HG03280 (cell line): ENCODE results near the gene DCANP1.

Experiments used
- ATAC-seq: cut with Tn5 transposase; IDR thresholded peaks from one replicate; pipeline ENCODE4 v1.9.1; 2021; ENCODE audit warnings: mild to moderate bottlenecking, moderate library complexity; ENCODE audit not compliant: unreplicated experiment

Gene DCANP1

GRCh38 chr5:135457424-135458071, 10.4 kb upstream of the DCANP1 start:
- peak; percentile 57 for ATAC-seq

DNA sequence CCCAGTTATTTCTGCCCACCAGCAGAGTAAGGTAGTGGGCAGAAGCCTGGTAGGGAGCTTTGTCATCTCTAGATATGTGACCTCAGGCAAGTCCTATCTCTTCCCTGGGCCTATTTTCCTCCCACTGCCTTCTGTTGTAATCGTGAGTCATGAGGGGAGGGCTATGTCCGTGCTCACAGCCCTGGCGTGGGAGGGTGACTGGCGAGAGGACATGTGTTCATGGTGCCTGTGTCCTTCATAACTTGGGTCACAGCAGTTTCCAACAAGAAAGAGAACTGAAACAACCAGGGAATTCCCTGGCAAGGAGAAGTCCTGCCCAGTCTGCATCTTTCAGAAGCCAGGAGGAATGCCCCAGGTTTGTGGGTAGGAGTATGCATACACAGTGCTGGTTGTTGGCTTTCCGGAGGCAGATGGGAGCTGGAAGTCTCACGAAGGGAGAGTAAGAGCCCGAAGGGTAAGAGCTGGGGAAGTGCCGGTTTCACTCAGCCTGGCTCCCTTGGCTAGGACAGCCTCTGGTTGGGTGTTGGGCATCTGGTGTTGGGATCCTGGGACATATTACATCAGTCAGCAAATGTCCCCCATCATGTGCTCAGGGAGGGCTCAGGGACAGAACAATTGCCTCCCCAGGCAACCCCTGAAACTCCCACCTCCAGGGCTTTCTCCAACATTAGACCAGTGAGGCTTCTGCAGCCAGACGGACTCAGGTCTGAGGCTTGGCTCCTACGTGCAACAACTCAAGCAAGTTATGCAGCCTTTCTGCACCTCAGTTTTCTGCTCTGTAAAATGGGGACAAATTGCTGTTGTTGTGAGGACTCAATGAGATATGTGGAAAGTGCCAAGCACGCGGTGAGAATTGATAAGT, 9.3 kb upstream of the DCANP1 start:
- ATAC-seq, result peak; percentile 56

GRCh38 chr5:135455876-135456237, 8.7 kb upstream of the DCANP1 start:
- ATAC-seq, result no peak

- no peak for ATAC-seq
Measured at GRCh38 chr5:135454946-135455345, 7.8 kb upstream of the DCANP1 start.

DNA sequence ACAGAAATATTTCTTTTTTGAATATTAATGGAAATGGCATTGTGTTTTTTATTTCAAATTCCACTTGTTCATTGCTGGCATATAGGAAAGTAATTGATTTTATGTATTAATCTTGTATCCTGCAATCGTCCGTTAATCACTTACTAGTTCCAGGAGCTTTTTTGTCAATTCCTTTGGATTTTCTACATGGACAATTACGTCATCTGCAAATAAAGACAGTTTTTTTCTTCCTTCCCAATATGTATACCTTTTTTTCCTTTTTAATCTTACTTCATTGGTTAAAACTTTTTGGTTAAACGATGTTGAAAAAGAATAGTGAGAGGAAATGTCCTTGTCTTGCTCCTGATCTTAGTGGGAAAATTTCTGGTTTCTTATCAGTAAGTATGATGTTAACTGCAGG, 6.5 kb upstream of the DCANP1 start:
- no peak for ATAC-seq

DNA sequence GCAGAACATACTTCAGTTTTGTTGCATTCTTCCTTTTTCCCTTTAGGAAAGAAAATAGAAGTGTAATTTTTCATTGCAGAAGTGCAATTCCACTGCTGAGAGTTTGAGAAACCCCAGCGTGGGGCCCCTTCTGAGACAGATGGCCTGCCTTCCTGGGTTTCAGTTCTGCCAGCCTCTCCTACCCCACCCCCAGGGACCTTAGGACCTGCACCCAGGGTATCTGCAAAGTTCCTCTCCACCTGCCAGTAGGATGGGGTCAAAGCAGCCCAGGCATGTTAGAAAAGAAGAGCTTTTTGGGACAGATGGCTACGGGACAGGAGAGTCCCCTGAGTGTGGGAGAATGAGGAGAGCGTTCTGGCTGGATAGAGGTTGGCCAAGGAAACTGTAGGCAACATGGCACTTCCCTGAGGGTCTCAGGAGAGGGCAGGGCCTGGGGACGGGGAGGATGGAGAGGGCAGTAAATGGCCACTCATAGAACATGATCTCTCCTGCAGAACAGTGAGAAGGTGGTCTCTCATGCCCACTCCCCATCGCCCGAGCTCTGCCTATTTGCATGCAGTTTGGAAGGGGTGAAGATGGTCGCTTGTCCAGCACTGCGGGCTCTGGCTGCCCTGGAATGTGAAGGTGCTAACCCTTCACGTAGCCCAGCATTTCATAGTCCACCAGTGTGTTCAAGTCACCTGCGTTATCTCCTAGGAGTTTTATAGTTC, 5.3 kb upstream of the DCANP1 start, which contains the start of gene TIFAB:
Gene TIFAB, minus strand, starts transcription at position 31 of the 710 bp plus-strand sequence. CDS start 2,412 bp downstream, outside the sequence.
- ATAC-seq, result no peak

- ATAC-seq, result no peak
Measured at GRCh38 chr5:135451581-135452320, 4.6 kb upstream of the DCANP1 start.

GRCh38 chr5:135450952-135451351, 3.8 kb upstream of the DCANP1 start:
- ATAC-seq, result no peak

DNA sequence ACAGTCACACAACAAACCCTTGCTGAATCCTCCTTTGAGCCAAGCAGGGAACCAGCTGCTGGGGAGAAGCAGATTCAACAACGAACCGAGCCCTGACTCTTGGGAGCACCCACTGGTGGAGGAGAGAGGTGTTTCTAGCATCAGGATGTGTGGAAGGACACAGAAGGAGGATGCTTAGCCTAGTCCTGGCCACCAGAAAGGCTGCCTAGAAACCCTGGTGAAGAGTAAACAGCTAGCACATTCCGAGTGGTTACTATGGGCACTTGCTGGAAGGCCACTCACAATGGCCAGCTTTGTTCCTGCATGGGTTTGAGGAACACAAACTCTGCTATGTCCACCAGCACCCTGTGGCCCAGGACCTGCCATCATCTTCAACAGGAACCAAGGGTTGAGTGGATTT, 3.2 kb upstream of the DCANP1 start:
- ATAC-seq, result no peak

DNA sequence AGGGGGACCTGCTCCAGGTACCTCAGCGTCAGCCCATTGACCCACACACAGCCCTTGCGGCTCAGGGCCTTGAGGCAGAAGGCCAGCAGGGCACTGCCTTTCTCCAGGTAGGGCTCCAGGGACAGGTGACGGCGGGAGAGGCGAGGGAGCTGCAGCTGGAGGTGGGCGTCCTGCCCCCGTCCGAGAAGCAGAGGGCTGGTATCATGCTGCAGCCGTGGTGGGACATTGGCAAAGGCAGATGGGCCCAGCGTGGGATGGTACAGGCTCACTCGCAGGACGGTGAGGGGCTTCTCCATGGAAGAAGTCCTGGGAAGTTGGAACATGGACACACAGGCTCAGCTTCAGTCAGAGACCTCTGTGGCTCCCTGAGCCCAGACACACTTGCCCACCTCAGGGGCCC, 2.5 kb upstream of the DCANP1 start:
- ATAC-seq, result no peak

DNA sequence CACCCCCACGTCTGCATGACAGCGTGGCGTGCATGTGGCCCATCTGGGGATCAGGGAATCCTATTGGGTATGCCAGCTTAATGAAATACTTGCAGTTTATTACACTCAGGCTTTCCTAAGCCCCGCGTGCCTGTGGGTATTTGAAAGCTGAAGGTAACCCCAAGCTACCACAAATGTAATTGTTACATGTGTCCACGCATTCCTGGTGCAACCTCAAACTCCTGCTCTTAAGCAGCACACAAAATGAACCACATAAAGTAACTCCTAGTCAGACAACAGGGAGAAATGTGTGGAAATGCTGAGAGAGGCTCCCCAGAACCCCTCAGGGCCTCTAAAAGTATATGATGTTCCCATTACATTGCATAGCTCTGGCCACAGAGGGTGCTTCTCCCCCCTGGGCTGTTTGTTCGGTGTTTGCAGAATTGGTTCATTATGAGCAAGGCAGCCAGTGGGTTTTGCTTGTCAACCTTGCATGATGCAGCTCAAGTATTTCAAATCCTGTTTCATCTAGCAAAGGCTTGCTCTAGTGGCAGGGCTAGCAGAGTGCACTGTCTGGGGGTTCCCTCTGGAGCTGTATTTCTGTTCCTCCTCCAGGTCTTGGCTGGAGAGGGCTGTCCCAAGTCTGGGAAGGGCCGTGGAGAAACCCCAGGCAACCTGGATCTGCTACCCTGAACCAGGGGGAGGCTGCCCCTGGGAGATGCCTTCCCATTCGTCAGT, 1.8 kb upstream of the DCANP1 start:
- ATAC-seq, result no peak

GRCh38 chr5:135448071-135448739, 1.1 kb upstream of the DCANP1 start:
- no peak for ATAC-seq

- no peak for ATAC-seq
Measured at GRCh38 chr5:135446615-135447014, 533 bp downstream of the DCANP1 start.

DNA sequence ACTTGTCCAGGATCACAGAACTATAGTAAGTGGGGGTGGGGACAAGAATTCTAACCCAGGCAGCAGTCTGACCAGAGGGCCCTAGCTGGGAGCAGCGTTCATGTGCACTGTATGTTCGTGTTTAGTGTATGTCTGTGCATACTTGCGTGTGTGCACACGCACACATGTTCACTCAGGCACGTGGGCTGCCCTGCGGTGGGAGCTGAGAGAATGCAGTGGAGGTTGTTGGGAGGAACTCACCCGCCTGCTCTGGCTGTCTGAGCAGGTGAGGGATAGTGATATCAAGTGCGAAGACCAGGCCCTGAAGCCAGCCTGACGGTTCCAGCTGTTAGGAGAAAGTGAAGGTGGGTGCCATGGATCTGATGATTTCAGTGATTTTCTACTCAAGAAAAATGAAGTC, 942 bp downstream of the DCANP1 start:
- ATAC-seq, result no peak

DNA sequence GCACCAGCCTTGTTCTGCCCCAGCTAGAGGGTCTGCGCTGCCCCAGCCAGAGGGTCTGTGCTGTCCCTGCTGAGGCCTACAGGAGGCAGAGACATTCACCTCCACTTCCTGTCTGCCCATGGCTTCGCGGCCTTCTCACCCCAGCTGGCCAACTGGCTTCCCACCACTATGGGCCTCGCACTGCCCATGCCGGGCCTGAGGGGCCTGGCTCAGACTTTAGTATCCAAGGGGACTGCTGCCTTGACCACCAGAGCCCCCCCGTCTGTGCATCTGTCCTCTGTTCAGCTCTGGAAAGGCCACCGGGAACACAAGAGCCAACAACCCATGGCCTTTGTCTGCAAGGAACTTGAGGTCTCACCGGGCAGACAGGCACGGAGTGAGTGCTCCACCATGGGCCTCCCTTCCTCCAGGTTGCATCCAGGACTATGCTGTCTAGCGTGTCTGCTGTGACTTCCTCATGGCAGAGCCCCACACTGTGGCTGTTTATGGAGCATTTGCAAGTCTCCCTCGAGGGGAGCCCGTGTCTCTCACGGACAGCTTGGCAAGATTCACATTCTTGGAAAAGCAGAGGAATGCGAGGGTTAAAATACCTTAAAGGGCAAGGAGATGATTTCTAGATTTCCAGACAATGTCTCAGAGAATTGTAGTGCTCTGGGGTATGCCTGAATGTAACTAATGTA, 1.7 kb downstream of the DCANP1 start:
- ATAC-seq, result no peak

DNA sequence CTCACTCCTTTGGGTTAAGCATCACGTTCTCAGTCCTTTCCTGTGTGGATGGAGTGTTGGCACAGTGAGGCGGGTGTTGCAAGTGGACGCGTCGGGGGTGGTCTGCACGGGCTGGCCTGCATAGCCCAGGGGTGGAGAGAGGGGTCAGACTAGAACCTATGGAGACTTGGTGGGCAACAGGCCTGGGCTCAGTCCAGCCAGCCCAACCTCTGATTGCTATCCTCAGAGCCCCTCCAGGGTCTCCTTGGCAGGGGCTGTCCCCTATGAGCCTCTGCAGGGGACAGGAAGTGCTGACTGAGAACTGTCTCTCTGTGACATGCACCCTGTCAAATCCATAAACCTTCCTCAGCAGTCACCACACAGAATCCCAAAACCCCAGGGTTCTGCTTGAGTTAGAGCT, 2.3 kb downstream of the DCANP1 start:
- no peak for ATAC-seq

GRCh38 chr5:135444360-135444759, 2.8 kb downstream of the DCANP1 start:
- no peak for ATAC-seq

- no peak for ATAC-seq
Measured at GRCh38 chr5:135443161-135443960, 3.8 kb downstream of the DCANP1 start.
